Measurements from ENCODE around the gene SPATS2. TPM values are rescaled to one million over a fixed set of nuclear protein-coding genes. Genes with fewer than 3 reads are reported as not detected.
A peak's percentile ranks its signal among the peaks of the same experiment; 100 is the strongest.

Gene SPATS2
- total RNA-seq, 2 experiments from 2014 or later = 8.7 to 9.6 TPM

DNA sequence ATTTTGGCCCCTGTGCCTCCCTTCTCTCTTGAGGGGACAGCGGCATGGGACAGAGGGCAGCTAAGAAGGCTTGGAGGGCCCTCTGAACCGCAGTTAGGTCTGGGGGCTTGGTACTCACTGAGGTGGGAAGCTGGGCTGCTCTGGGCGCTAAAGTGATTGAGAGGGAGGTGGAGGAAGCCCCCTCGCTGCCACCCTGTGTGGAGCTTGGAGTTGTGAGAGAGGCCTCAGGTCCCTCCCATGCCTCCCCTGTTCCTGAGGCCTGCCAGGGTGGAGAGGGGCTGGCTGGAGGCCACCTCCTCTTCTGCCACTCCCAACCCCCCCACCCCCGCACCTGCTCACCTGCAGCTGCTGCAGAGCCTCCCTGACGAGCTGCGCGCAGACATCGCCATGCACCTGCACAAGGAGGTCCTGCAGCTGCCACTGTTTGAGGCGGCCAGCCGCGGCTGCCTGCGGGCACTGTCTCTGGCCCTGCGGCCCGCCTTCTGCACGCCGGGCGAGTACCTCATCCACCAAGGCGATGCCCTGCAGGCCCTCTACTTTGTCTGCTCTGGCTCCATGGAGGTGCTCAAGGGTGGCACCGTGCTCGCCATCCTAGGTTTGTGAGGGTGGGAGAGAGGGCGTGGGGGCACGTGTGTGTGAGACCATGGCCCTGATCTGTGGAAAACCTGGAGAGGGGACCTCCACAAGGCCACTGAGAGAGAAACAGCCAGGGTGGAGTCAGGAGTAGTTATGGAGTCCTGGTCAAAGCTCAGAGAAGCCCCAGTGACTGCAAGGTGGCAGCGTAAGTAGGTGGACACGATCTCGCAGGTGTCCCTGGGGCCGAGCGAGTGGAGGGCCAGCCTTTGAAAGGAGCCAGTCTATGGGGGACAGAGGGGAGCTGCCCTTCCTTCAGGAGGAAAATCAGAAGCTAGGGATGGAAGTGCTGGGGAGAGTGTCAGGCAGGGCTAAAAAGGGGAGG lies 182.8 kb downstream of the SPATS2 start:
- Mint-ChIP-seq H3K4me3 (peak overlapping the region; percentile 73), H3K27me3 (ENCODE audit: low read depth) (peaks cover 3% of the 10 kb centered on the region), H3K9me3 (no peaks in the 10 kb centered on the region), H3K4me1 (ENCODE audit: low read depth) (peaks cover 8% of the 10 kb centered on the region), H3K36me3 (ENCODE audit: low read depth) (no peaks in the 10 kb centered on the region), H3K27ac (peak overlapping the region; percentile 27)
- DNase-seq = no peak
- intact Hi-C loops (cut with micrococcal nuclease) = no loop called here
- CTCF ChIA-PET = interaction anchor here (0.6 to 1.5 kb wide), 6 partner anchors 10 to 457 kb away, joined by 3 to 4 read pairs (median 3); no protein-coding TSS in a partner anchor

DNA sequence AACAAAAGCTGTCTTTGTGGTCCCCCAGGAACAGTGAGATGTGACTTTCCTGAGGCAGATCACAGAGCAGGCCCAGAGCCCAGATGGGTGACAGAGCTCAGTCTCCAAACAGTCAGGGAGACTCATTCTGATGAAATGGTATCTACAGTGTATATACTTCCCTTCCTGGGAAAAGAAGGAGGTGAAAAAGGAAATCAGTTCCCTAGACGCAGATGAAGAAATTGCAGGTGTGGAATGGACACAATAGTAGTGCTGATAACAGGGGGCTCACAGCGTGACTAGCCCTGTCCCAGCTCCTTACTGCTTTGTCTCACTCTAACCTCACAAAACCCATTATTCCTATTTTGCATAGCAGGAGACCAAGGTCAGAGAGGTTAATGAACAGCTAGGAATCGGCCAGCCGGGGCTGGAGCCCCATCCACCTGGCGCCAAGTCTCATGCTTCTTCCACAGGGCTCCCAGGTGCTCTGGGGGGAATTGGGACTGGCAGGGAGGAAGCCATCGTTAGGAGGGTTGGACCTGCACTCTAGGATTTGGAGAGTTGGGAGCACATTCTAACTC lies 183.5 kb downstream of the SPATS2 start:
- intact Hi-C loops (cut with micrococcal nuclease) = no loop called here
- no peaks in the 10 kb centered on the region for H3K9me3 Mint-ChIP-seq
- H3K4me3 Mint-ChIP-seq = no peak overlapping the region
- no peak overlapping the region for H3K27ac Mint-ChIP-seq
- DNase-seq = no peak
- H3K36me3 Mint-ChIP-seq (ENCODE audit: low read depth) = no peaks in the 10 kb centered on the region
- CTCF ChIA-PET = interaction anchor here (0.8 to 1.6 kb wide), 7 partner anchors 9 to 253 kb away, joined by 3 to 6 read pairs (median 3); partner anchors contain the start of gene MCRS1
- H3K27me3 Mint-ChIP-seq (ENCODE audit: low read depth) = peaks cover 3% of the 10 kb centered on the region
- peaks cover 8% of the 10 kb centered on the region for H3K4me1 Mint-ChIP-seq (ENCODE audit: low read depth)

DNA sequence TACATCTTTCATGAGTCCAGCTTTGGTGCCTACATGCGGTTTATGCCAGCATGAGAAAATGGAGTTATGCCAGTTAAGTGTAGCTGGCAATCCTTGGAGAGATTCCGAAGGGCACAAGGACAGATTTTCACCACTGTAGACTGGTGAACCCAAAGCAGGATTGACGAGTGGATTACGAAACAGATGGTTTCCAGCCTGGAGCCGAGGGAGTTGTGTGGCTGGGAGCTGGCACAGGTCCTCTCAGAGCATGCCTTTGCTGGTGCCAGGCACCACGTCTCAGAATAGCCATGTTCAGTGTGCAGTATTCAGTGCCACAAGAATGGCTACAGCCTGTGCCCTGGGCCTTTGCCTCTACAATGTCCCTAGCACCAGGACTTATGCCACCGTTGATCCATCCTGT lies 184.8 kb downstream of the SPATS2 start:
- CTCF ChIA-PET = interaction anchor here (1.1 to 4.5 kb wide), 6 partner anchors 12 to 193 kb away, joined by 3 to 23 read pairs (median 4); partner anchors contain the start of gene MCRS1
- intact Hi-C loops (cut with micrococcal nuclease) = no loop called here

DNA sequence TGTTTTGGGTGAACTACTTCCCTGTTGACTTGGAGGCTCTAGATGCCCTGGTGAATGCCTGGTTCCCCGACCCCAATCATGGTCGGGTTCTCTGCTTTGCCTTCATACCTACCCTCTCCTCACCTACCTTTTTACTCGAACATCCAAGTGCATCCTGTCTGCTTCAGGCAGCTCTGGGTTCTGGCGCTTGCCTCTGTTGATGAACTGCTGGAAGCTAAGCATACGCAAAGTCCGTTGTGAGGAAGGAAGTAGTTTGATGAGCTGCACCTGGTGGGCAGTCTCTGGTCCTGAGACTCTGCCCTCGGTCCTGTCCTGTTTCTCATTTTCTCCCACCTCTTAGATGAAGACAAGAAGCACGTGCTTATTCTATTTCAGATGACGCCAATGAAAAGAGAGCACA lies 185.2 kb downstream of the SPATS2 start:
- no peak overlapping the region for H3K4me3 Mint-ChIP-seq
- peaks cover 1% of the 10 kb centered on the region for H3K36me3 Mint-ChIP-seq (ENCODE audit: low read depth)
- CTCF ChIA-PET = interaction anchor here (0.6 to 4.5 kb wide), 13 partner anchors 8 to 295 kb away, joined by 3 to 23 read pairs (median 4); partner anchors contain the start of gene MCRS1
- no peak for DNase-seq
- peaks cover 3% of the 10 kb centered on the region for H3K27me3 Mint-ChIP-seq (ENCODE audit: low read depth)
- no peaks in the 10 kb centered on the region for H3K9me3 Mint-ChIP-seq
- peaks cover 8% of the 10 kb centered on the region for H3K4me1 Mint-ChIP-seq (ENCODE audit: low read depth)
- no peak overlapping the region for H3K27ac Mint-ChIP-seq
- intact Hi-C loops (cut with micrococcal nuclease) = no loop called here

More for the DNA sequence above, 184.8 kb downstream of the SPATS2 start:
- peaks cover 1% of the 10 kb centered on the region for H3K36me3 Mint-ChIP-seq (ENCODE audit: low read depth)
- no peak overlapping the region for H3K27ac Mint-ChIP-seq
- H3K9me3 Mint-ChIP-seq = no peaks in the 10 kb centered on the region
- no peak for DNase-seq
- no peak overlapping the region for H3K4me3 Mint-ChIP-seq
- H3K27me3 Mint-ChIP-seq (ENCODE audit: low read depth) = peaks cover 3% of the 10 kb centered on the region
- H3K4me1 Mint-ChIP-seq (ENCODE audit: low read depth) = peaks cover 8% of the 10 kb centered on the region

DNA sequence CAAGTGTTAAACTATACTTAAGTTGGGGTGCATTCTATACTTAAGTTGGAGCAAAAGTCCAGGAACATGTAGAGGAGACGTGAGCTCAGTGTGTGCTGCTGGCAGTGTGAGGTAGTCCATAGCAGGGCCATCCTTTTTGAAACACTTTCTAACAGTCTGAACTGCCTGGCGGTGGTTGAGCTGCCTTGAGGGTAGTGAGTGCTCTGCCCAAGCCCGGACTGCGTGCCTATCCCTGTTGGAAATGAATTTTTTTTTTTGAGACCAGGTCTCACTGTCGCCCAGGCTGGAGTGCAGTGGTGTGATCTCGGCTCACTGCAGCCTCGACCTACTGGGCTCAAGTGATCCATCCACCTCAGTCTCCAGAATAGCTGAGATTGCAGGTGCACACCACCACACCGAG lies 185.6 kb downstream of the SPATS2 start:
- peaks cover 1% of the 10 kb centered on the region for H3K36me3 Mint-ChIP-seq (ENCODE audit: low read depth)
- no peak overlapping the region for H3K27ac Mint-ChIP-seq
- intact Hi-C loops (cut with micrococcal nuclease) = loop anchor here (1.0 kb wide), 4 partner anchors 28 to 225 kb away; partner anchors contain the start of genes FMNL3 and PRPF40B
- H3K27me3 Mint-ChIP-seq (ENCODE audit: low read depth) = peaks cover 3% of the 10 kb centered on the region
- DNase-seq = no peak
- H3K4me1 Mint-ChIP-seq (ENCODE audit: low read depth) = peaks cover 8% of the 10 kb centered on the region
- CTCF ChIA-PET = interaction anchor here (0.6 to 4.5 kb wide), 16 partner anchors 9 to 295 kb away, joined by 3 to 23 read pairs (median 4); partner anchors contain the start of gene PRPH
- H3K9me3 Mint-ChIP-seq = no peaks in the 10 kb centered on the region
- no peak overlapping the region for H3K4me3 Mint-ChIP-seq

DNA sequence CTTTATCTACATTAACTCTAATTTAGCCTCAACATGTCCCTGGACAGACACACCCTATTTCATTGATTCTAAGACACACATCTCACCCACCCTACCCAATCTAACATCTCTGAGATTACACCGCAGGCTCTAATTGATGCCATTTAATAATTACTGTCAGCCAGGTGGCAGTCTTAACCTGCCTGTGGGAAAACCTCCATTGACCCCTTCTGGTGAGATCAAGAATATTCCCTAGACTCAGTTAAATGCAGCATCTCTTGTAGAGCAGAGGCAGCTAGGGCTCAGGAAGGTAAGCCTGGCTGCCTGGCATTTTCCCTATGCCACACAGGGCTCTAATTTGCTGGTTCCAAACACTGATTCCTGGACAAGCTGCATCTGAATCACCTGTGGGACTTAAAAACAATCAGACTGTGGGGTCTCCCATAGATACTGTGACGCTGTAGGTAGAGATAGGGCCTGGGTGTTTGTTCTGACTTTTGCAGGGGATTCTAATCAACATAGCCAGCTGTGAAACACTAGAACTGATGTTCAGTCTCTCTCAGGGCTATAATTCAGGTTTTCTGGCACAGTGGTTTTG lies 186.3 kb downstream of the SPATS2 start:
- no peaks in the 10 kb centered on the region for H3K9me3 Mint-ChIP-seq
- H3K4me3 Mint-ChIP-seq = no peak overlapping the region
- H3K27me3 Mint-ChIP-seq (ENCODE audit: low read depth) = no peaks in the 10 kb centered on the region
- H3K4me1 Mint-ChIP-seq (ENCODE audit: low read depth) = peaks cover 4% of the 10 kb centered on the region
- intact Hi-C loops (cut with micrococcal nuclease) = loop anchor here (1.0 kb wide), 4 partner anchors 28 to 225 kb away; partner anchors contain the start of genes FMNL3 and PRPF40B
- peak; percentile 29 for DNase-seq
- CTCF ChIA-PET = interaction anchor here (0.8 to 4.5 kb wide), 16 partner anchors 9 to 296 kb away, joined by 3 to 23 read pairs (median 4); partner anchors contain the start of genes PRPF40B and PRPH
- H3K36me3 Mint-ChIP-seq (ENCODE audit: low read depth) = peaks cover 3% of the 10 kb centered on the region
- no peak overlapping the region for H3K27ac Mint-ChIP-seq

DNA sequence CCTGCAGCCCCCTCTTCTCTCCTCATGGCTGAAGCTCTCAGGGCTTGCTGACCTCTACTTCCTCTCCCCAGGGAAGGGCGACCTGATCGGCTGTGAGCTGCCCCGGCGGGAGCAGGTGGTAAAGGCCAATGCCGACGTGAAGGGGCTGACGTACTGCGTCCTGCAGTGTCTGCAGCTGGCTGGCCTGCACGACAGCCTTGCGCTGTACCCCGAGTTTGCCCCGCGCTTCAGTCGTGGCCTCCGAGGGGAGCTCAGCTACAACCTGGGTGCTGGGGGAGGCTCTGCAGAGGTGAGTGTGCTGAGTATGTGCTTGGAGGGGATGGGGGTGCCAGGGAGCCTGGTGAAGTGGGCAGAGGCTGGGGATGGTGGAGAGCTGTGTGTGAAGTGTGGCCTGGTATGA lies 187.0 kb downstream of the SPATS2 start:
- no peak for DNase-seq
- no peaks in the 10 kb centered on the region for H3K4me1 Mint-ChIP-seq (ENCODE audit: low read depth)
- peaks cover 5% of the 10 kb centered on the region for H3K36me3 Mint-ChIP-seq (ENCODE audit: low read depth)
- CTCF ChIA-PET = interaction anchor here (0.8 to 4.5 kb wide), 12 partner anchors 9 to 286 kb away, joined by 3 to 23 read pairs (median 4); partner anchors contain the start of genes PRPF40B and PRPH
- H3K9me3 Mint-ChIP-seq = no peaks in the 10 kb centered on the region
- intact Hi-C loops (cut with micrococcal nuclease) = no loop called here
- no peak overlapping the region for H3K27ac Mint-ChIP-seq
- no peak overlapping the region for H3K4me3 Mint-ChIP-seq
- H3K27me3 Mint-ChIP-seq (ENCODE audit: low read depth) = no peaks in the 10 kb centered on the region

DNA sequence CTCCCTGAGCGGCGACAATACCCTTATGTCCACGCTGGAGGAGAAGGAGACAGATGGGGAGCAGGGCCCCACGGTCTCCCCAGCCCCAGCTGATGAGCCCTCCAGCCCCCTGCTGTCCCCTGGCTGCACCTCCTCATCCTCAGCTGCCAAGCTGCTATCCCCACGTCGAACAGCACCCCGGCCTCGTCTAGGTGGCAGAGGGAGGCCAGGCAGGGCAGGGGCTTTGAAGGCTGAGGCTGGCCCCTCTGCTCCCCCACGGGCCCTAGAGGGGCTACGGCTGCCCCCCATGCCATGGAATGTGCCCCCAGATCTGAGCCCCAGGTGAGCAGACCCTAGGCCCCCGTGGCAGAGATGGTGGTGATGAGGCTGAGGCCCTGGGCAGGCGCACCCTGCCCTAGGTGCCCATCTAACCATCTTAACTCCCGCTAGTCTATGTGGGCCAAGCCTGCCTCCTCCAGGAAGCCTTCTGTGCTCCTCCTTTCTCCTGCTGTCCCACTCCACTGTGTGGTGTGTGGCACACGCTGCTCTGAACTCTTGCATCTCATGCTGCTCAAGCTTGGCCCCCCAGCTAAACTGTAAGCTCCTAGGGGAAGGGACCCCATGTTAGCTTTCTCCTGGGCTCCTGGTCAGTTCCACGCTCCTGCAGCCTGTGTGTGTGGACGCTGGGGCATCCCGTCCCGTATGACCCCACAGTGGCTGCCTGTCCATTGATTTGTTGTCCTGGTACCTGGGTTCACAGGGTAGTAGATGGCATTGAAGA lies 188.5 kb downstream of the SPATS2 start:
- Mint-ChIP-seq H3K27ac (no peak overlapping the region), H3K4me1 (ENCODE audit: low read depth) (peaks cover 2% of the 10 kb centered on the region), H3K9me3 (no peaks in the 10 kb centered on the region), H3K36me3 (ENCODE audit: low read depth) (peaks cover 13% of the 10 kb centered on the region), H3K27me3 (ENCODE audit: low read depth) (no peaks in the 10 kb centered on the region), H3K4me3 (no peak overlapping the region)
- no peak for DNase-seq
- intact Hi-C loops (cut with micrococcal nuclease) = no loop called here
- CTCF ChIA-PET = interaction anchor here (1.1 to 4.5 kb wide), 2 partner anchors 80 to 197 kb away, joined by 3 to 23 read pairs; no protein-coding TSS in a partner anchor

DNA sequence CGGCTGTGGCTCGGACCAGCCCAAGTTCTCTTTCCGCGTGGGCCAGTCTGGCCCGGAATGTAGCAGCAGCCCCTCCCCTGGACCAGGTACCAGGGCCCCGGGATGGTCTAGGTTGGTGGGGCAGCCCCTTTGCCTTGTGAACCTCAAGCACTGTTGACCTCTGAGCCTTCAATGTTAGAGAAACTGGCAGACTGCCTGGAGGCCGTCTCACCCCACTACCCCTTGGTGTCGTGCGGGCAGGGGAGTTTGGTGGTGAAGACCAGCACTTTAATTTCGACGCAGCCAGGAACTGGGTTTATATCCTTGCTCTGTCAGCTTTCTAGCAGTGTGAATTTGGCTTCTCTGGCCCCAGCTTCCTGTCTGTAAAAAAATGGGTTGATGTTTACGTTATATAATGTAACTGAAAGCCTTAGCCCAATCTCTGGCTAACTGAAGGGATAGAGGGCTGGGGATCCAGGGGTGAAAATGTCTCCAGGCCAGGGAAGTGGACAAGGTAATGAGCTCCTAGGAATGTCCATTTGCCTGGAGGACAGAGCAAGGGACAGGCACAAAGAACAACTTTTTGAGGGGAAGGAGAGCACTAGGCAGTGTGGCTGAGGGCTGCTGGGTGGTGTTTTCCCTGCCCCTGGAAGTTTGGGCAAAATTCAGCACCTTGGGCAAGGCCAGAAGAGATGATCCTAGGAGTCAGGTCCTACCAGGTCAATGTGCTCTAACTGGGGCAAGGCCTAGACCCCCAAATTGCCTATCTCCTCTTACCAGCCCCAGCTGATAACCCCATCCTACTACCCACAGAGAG lies 189.3 kb downstream of the SPATS2 start:
- CTCF ChIA-PET = interaction anchor here (0.5 to 1.1 kb wide), 2 partner anchors 10 to 80 kb away, joined by 3 read pairs; no protein-coding TSS in a partner anchor
- Mint-ChIP-seq H3K27ac (no peak overlapping the region), H3K4me3 (no peak overlapping the region), H3K27me3 (ENCODE audit: low read depth) (no peaks in the 10 kb centered on the region), H3K9me3 (no peaks in the 10 kb centered on the region), H3K36me3 (ENCODE audit: low read depth) (peaks cover 15% of the 10 kb centered on the region), H3K4me1 (ENCODE audit: low read depth) (peaks cover 5% of the 10 kb centered on the region)
- intact Hi-C loops (cut with micrococcal nuclease) = no loop called here
- DNase-seq = no peak

DNA sequence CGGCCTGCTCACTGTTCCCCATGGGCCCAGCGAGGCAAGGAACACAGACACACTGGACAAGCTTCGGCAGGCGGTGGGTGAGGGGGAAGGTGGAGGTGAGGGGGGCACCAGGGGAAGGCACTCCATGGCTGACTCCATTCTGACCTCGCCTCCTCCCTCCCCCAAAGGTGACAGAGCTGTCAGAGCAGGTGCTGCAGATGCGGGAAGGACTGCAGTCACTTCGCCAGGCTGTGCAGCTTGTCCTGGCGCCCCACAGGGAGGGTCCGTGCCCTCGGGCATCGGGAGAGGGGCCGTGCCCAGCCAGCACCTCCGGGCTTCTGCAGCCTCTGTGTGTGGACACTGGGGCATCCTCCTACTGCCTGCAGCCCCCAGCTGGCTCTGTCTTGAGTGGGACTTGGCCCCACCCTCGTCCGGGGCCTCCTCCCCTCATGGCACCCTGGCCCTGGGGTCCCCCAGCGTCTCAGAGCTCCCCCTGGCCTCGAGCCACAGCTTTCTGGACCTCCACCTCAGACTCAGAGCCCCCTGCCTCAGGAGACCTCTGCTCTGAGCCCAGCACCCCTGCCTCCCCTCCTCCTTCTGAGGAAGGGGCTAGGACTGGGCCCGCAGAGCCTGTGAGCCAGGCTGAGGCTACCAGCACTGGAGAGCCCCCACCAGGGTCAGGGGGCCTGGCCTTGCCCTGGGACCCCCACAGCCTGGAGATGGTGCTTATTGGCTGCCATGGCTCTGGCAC lies 190.1 kb downstream of the SPATS2 start:
- H3K27ac Mint-ChIP-seq = no peak overlapping the region
- H3K4me1 Mint-ChIP-seq (ENCODE audit: low read depth) = peaks cover 5% of the 10 kb centered on the region
- CTCF ChIA-PET = interaction anchor here (0.5 to 1.1 kb wide), 2 partner anchors 10 to 79 kb away, joined by 3 read pairs; no protein-coding TSS in a partner anchor
- no peak for DNase-seq
- H3K4me3 Mint-ChIP-seq = no peak overlapping the region
- intact Hi-C loops (cut with micrococcal nuclease) = no loop called here
- no peaks in the 10 kb centered on the region for H3K9me3 Mint-ChIP-seq
- H3K27me3 Mint-ChIP-seq (ENCODE audit: low read depth) = no peaks in the 10 kb centered on the region
- H3K36me3 Mint-ChIP-seq (ENCODE audit: low read depth) = peaks cover 20% of the 10 kb centered on the region
